ENCODE results near the gene TUBB6.

Gene TUBB6

GRCh38 chr18:12315911-12316310, 7.9 kb downstream of the TUBB6 start:
- peak overlapping the region; percentile 18 to 36 for H3K4me3 ChIP-seq (ENCODE audit: low read length in 2 of 2)
- no peak overlapping the region for H3K9ac ChIP-seq (ENCODE audit: low read length in 2 of 2)
- H3K27ac ChIP-seq (ENCODE audit: low read length) = peak overlapping the region; percentile 93
- peaks cover 42% of the 10 kb centered on the region for H3K4me1 ChIP-seq (ENCODE audit: control insufficient read depth, insufficient read depth, low read length)
- H3K9me3 ChIP-seq (ENCODE audit: control insufficient read depth in 2 of 2, low read length in 2 of 2) = peaks cover 0 to 6% of the 10 kb centered on the region in 2 donors
- H3K27me3 ChIP-seq (ENCODE audit: control insufficient read depth in 1 of 2, insufficient read depth in 2 of 2, low read length in 2 of 2) = no peaks in the 10 kb centered on the region
- H3K36me3 ChIP-seq (ENCODE audit: control insufficient read depth in 2 of 2, insufficient read depth in 2 of 2, low read length in 2 of 2) = peaks cover 22 to 25% of the 10 kb centered on the region in 2 donors

- Histone ChIP-seq H3K4me1 (ENCODE audit: control insufficient read depth, insufficient read depth, low read length) (peaks cover 45% of the 10 kb centered on the region), H3K27me3 (ENCODE audit: control insufficient read depth in 1 of 2, insufficient read depth in 2 of 2, low read length in 2 of 2) (no peaks in the 10 kb centered on the region), H3K36me3 (ENCODE audit: control insufficient read depth in 2 of 2, insufficient read depth in 2 of 2, low read length in 2 of 2) (peaks cover 19 to 20% of the 10 kb centered on the region in 2 donors), H3K9me3 (ENCODE audit: control insufficient read depth in 2 of 2, low read length in 2 of 2) (no peaks in the 10 kb centered on the region), H3K27ac (ENCODE audit: low read length) (peak overlapping the region; percentile 93), H3K9ac (ENCODE audit: low read length in 2 of 2) (peak overlapping the region in 1 of 2 donors; percentile 55), H3K4me3 (ENCODE audit: low read length in 2 of 2) (peak overlapping the region in 1 of 2 donors; percentile 44)
Measured at GRCh38 chr18:12317664-12318333, 9.8 kb downstream of the TUBB6 start.

- H3K4me3 ChIP-seq (ENCODE audit: low read length in 2 of 2) = peak overlapping the region in 1 of 2 donors; percentile 44
- peak overlapping the region in 1 of 2 donors; percentile 55 for H3K9ac ChIP-seq (ENCODE audit: low read length in 2 of 2)
- H3K27ac ChIP-seq (ENCODE audit: low read length) = peak overlapping the region; percentile 93
- no peaks in the 10 kb centered on the region for H3K9me3 ChIP-seq (ENCODE audit: control insufficient read depth in 2 of 2, low read length in 2 of 2)
- peaks cover 16 to 17% of the 10 kb centered on the region in 2 donors for H3K36me3 ChIP-seq (ENCODE audit: control insufficient read depth in 2 of 2, insufficient read depth in 2 of 2, low read length in 2 of 2)
- H3K4me1 ChIP-seq (ENCODE audit: control insufficient read depth, insufficient read depth, low read length) = peaks cover 45% of the 10 kb centered on the region
- no peaks in the 10 kb centered on the region for H3K27me3 ChIP-seq (ENCODE audit: control insufficient read depth in 1 of 2, insufficient read depth in 2 of 2, low read length in 2 of 2)
Measured at GRCh38 chr18:12318334-12318697, 10.3 kb downstream of the TUBB6 start.

GRCh38 chr18:12318857-12319256, 10.8 kb downstream of the TUBB6 start:
- Histone ChIP-seq H3K4me3 (ENCODE audit: low read length in 2 of 2) (peak overlapping the region in 1 of 2 donors; percentile 44), H3K36me3 (ENCODE audit: control insufficient read depth in 2 of 2, insufficient read depth in 2 of 2, low read length in 2 of 2) (peaks cover 10 to 11% of the 10 kb centered on the region in 2 donors), H3K27ac (ENCODE audit: low read length) (peak overlapping the region; percentile 93), H3K9me3 (ENCODE audit: control insufficient read depth in 2 of 2, low read length in 2 of 2) (no peaks in the 10 kb centered on the region), H3K27me3 (ENCODE audit: control insufficient read depth in 1 of 2, insufficient read depth in 2 of 2, low read length in 2 of 2) (no peaks in the 10 kb centered on the region), H3K9ac (ENCODE audit: low read length in 2 of 2) (no peak overlapping the region), H3K4me1 (ENCODE audit: control insufficient read depth, insufficient read depth, low read length) (peaks cover 42% of the 10 kb centered on the region)

GRCh38 chr18:12321333-12321732, 13.3 kb downstream of the TUBB6 start:
- H3K4me3 ChIP-seq (ENCODE audit: low read length in 2 of 2) = no peak overlapping the region
- no peaks in the 10 kb centered on the region for H3K27me3 ChIP-seq (ENCODE audit: control insufficient read depth in 1 of 2, insufficient read depth in 2 of 2, low read length in 2 of 2)
- peaks cover 22 to 26% of the 10 kb centered on the region in 2 donors for H3K36me3 ChIP-seq (ENCODE audit: control insufficient read depth in 2 of 2, insufficient read depth in 2 of 2, low read length in 2 of 2)
- H3K4me1 ChIP-seq (ENCODE audit: control insufficient read depth, insufficient read depth, low read length) = peaks cover 26% of the 10 kb centered on the region
- no peaks in the 10 kb centered on the region for H3K9me3 ChIP-seq (ENCODE audit: control insufficient read depth in 2 of 2, low read length in 2 of 2)
- peak overlapping the region; percentile 42 for H3K27ac ChIP-seq (ENCODE audit: low read length)
- H3K9ac ChIP-seq (ENCODE audit: low read length in 2 of 2) = no peak overlapping the region

- H3K27ac ChIP-seq (ENCODE audit: low read length) = no peak overlapping the region
- peaks cover 20% of the 10 kb centered on the region for H3K4me1 ChIP-seq (ENCODE audit: control insufficient read depth, insufficient read depth, low read length)
- no peak overlapping the region for H3K4me3 ChIP-seq (ENCODE audit: low read length in 2 of 2)
- H3K27me3 ChIP-seq (ENCODE audit: control insufficient read depth in 1 of 2, insufficient read depth in 2 of 2, low read length in 2 of 2) = no peaks in the 10 kb centered on the region
- no peak overlapping the region for H3K9ac ChIP-seq (ENCODE audit: low read length in 2 of 2)
- peaks cover 44 to 52% of the 10 kb centered on the region in 2 donors for H3K36me3 ChIP-seq (ENCODE audit: control insufficient read depth in 2 of 2, insufficient read depth in 2 of 2, low read length in 2 of 2)
- no peaks in the 10 kb centered on the region for H3K9me3 ChIP-seq (ENCODE audit: control insufficient read depth in 2 of 2, low read length in 2 of 2)
Measured at GRCh38 chr18:12324991-12325725, 17.1 kb downstream of the TUBB6 start.

GRCh38 chr18:12325726-12326245, 17.7 kb downstream of the TUBB6 start:
- Histone ChIP-seq H3K36me3 (ENCODE audit: control insufficient read depth in 2 of 2, insufficient read depth in 2 of 2, low read length in 2 of 2) (peaks cover 45 to 50% of the 10 kb centered on the region in 2 donors), H3K27ac (ENCODE audit: low read length) (peak overlapping the region; percentile 60), H3K9me3 (ENCODE audit: control insufficient read depth in 2 of 2, low read length in 2 of 2) (no peaks in the 10 kb centered on the region), H3K4me1 (ENCODE audit: control insufficient read depth, insufficient read depth, low read length) (peaks cover 20% of the 10 kb centered on the region), H3K9ac (ENCODE audit: low read length in 2 of 2) (no peak overlapping the region), H3K4me3 (ENCODE audit: low read length in 2 of 2) (no peak overlapping the region), H3K27me3 (ENCODE audit: control insufficient read depth in 1 of 2, insufficient read depth in 2 of 2, low read length in 2 of 2) (no peaks in the 10 kb centered on the region)

GRCh38 chr18:12326711-12327460, 18.8 kb downstream of the TUBB6 start:
- Histone ChIP-seq H3K4me1 (ENCODE audit: control insufficient read depth, insufficient read depth, low read length) (peaks cover 17% of the 10 kb centered on the region), H3K9ac (ENCODE audit: low read length in 2 of 2) (no peak overlapping the region), H3K27me3 (ENCODE audit: control insufficient read depth in 1 of 2, insufficient read depth in 2 of 2, low read length in 2 of 2) (no peaks in the 10 kb centered on the region), H3K4me3 (ENCODE audit: low read length in 2 of 2) (no peak overlapping the region), H3K36me3 (ENCODE audit: control insufficient read depth in 2 of 2, insufficient read depth in 2 of 2, low read length in 2 of 2) (peaks cover 42 to 44% of the 10 kb centered on the region in 2 donors), H3K27ac (ENCODE audit: low read length) (peak overlapping the region; percentile 60), H3K9me3 (ENCODE audit: control insufficient read depth in 2 of 2, low read length in 2 of 2) (no peaks in the 10 kb centered on the region)

- H3K4me3 ChIP-seq (ENCODE audit: low read length in 2 of 2) = no peak overlapping the region
- H3K27ac ChIP-seq (ENCODE audit: low read length) = peak overlapping the region; percentile 60
- H3K36me3 ChIP-seq (ENCODE audit: control insufficient read depth in 2 of 2, insufficient read depth in 2 of 2, low read length in 2 of 2) = peaks cover 42 to 44% of the 10 kb centered on the region in 2 donors
- H3K9ac ChIP-seq (ENCODE audit: low read length in 2 of 2) = no peak overlapping the region
- H3K4me1 ChIP-seq (ENCODE audit: control insufficient read depth, insufficient read depth, low read length) = peaks cover 17% of the 10 kb centered on the region
- H3K27me3 ChIP-seq (ENCODE audit: control insufficient read depth in 1 of 2, insufficient read depth in 2 of 2, low read length in 2 of 2) = no peaks in the 10 kb centered on the region
- H3K9me3 ChIP-seq (ENCODE audit: control insufficient read depth in 2 of 2, low read length in 2 of 2) = no peaks in the 10 kb centered on the region
Measured at GRCh38 chr18:12327510-12328178, 19.6 kb downstream of the TUBB6 start.

GRCh38 chr18:12328179-12328823, 20.3 kb downstream of the TUBB6 start:
- H3K36me3 ChIP-seq (ENCODE audit: control insufficient read depth in 2 of 2, insufficient read depth in 2 of 2, low read length in 2 of 2) = peaks cover 42 to 44% of the 10 kb centered on the region in 2 donors

More at GRCh38 chr18:12328179-12328823, 20.3 kb downstream of the TUBB6 start:
- Histone ChIP-seq H3K27me3 (ENCODE audit: control insufficient read depth in 1 of 2, insufficient read depth in 2 of 2, low read length in 2 of 2) (no peaks in the 10 kb centered on the region), H3K4me1 (ENCODE audit: control insufficient read depth, insufficient read depth, low read length) (peaks cover 17% of the 10 kb centered on the region), H3K27ac (ENCODE audit: low read length) (peak overlapping the region; percentile 60), H3K9me3 (ENCODE audit: control insufficient read depth in 2 of 2, low read length in 2 of 2) (no peaks in the 10 kb centered on the region), H3K4me3 (ENCODE audit: low read length in 2 of 2) (no peak overlapping the region), H3K9ac (ENCODE audit: low read length in 2 of 2) (no peak overlapping the region)
